Measurements from ENCODE around the gene CBY2.

DNA sequence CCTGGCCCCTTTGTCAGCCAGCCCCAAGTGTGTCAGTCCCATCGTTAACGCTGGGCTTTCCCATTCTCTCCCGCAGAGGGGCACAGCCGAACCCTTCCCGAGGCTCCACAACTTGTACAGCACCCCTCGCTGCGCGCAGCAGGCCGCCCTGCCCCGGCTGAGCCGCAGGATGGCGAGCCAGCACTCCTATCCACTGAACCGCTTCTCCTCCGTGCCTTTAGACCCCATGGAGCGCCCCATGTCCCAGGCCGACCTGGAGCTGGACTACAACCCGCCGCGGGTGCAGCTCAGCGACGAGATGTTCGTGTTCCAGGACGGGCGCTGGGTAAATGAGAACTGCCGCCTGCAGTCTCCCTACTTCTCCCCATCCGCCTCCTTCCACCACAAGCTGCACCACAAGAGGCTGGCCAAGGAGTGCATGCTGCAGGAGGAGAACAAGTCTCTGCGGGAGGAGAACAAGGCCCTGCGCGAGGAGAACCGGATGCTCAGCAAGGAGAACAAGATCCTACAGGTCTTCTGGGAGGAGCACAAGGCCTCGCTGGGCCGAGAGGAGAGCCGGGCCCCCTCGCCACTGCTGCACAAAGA is 11.1 kb downstream of the CBY2 start:
- TF ChIP-seq, protein P1, sequence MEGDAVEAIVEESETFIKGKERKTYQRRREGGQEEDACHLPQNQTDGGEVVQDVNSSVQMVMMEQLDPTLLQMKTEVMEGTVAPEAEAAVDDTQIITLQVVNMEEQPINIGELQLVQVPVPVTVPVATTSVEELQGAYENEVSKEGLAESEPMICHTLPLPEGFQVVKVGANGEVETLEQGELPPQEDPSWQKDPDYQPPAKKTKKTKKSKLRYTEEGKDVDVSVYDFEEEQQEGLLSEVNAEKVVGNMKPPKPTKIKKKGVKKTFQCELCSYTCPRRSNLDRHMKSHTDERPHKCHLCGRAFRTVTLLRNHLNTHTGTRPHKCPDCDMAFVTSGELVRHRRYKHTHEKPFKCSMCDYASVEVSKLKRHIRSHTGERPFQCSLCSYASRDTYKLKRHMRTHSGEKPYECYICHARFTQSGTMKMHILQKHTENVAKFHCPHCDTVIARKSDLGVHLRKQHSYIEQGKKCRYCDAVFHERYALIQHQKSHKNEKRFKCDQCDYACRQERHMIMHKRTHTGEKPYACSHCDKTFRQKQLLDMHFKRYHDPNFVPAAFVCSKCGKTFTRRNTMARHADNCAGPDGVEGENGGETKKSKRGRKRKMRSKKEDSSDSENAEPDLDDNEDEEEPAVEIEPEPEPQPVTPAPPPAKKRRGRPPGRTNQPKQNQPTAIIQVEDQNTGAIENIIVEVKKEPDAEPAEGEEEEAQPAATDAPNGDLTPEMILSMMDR (IDR thresholded peaks at IDR 0.05): no peak
- TF ChIP-seq POLR2AphosphoS5 (IDR thresholded peaks at IDR 0.05): no peak
- no peak for TF ChIP-seq POLR2A (IDR thresholded peaks at IDR 0.05)
